Heart right ventricle (tissue), 16 donors: ENCODE results near the gene OR1N2. TPM values are rescaled to one million over a fixed set of nuclear protein-coding genes. Genes with fewer than 3 reads are reported as not detected.
"Not testable (repeated sequence)": the region's sequence is repeated elsewhere in the genome, so short reads cannot be mapped to it uniquely, and the experiment has no call there.

ENCODE experiments used
- ATAC-seq, 8 donors: fragments of 200-7000 bp; cut with Tn5 transposase; one replicate each; pipeline ENCODE4 v1.9.1; 2020; ENCODE audit warnings: mild to moderate bottlenecking in 8 of 8, moderate library complexity in 8 of 8, moderate number of reproducible peaks in 1 of 8
- DNase-seq, 2 donors: peaks; one replicate each; pipeline ENCODE4 v3.0.0-alpha.2; 2020
- H3K27ac ChIP-seq, 10 donors: fragments of 200-600 bp; sonication (generic) in 2 of 10; one replicate each; pipeline versions ENCODE4 v1.5.0 to v1.8.0; 2020 to 2022; ENCODE audit warnings: mild to moderate bottlenecking in 3 of 10
- H3K27me3 ChIP-seq, 7 donors: fragments of 200-600 bp; one replicate each; pipeline ENCODE4 v1.8.0; 2021 to 2022; ENCODE audit warnings: mild to moderate bottlenecking in 2 of 7
- H3K36me3 ChIP-seq, 9 donors: fragments of 200-600 bp; sonication (generic) in 1 of 9; one replicate each; pipeline versions ENCODE4 v1.5.0 to v1.8.0; 2020 to 2022; ENCODE audit warnings: mild to moderate bottlenecking in 2 of 9
- H3K4me1 ChIP-seq, 9 donors: fragments of 200-600 bp; sonication (generic) in 1 of 9; one replicate each; pipeline versions ENCODE4 v1.5.0 to v1.8.0; 2020 to 2022; ENCODE audit warnings: mild to moderate bottlenecking in 4 of 9
- H3K4me3 ChIP-seq, 10 donors: fragments of 200-600 bp; sonication (generic) in 2 of 10; one replicate each; pipeline versions ENCODE4 v1.5.0 to v1.8.0; 2020 to 2022; ENCODE audit warnings: mild to moderate bottlenecking in 7 of 10, moderate library complexity in 2 of 10
- H3K9me3 ChIP-seq, 11 donors: fragments of 200-600 bp in 10 of 11; sonication (generic) in 2 of 11; one replicate each; pipeline versions ENCODE4 v1.5.0 to v1.8.0; 2013 to 2022; ENCODE audit warnings: mild to moderate bottlenecking in 2 of 11, control low read depth in 1 of 11, moderate library complexity in 1 of 11
- CTCF ChIP-seq, 9 donors: fragments of 200-600 bp; sonication (generic) in 2 of 9; IDR thresholded peaks; one replicate each; pipeline versions ENCODE4 v1.5.0 to v1.8.0; 2021 to 2022; ENCODE audit warnings: antibody characterized with exemption in 9 of 9, mild to moderate bottlenecking in 5 of 9, moderate library complexity in 1 of 9
- WGBS, 2 donors: extraction: QIAGEN DNeasy Blood & Tissue Kit; methylation state at CpG; one replicate each; pipeline ENCODE4 v1.1.7; 2013; ENCODE audit warnings: inconsistent platforms in 1 of 2; 5-methylcytosine and 5-hydroxymethylcytosine counted together
- intact Hi-C, 10 donors: fragments of 100-400 bp; cut with DNase I; formaldehyde crosslinking; loops; one replicate each; pipeline versions ENCODE4 v1.11.1 to v1.14.2; 2022
- polyA plus RNA-seq, 2 donors: library from polyadenylated mRNA; stranded (reverse); fragments of 200-250 nt; gene quantifications; one replicate each; pipeline ENCODE4 v1.2.3, GENCODE V29; 2013
- total RNA-seq, 10 donors: library from RNA; stranded (reverse); fragmentation: NEBNext Ultra II Directional in 3 of 10; extraction: Animal tissue kit (Norgen Biotek cat#: 25700) in 3 of 10; gene quantifications; one replicate each; pipeline versions ENCODE4 v1.2.1 to v1.2.4, GENCODE V29; 2021 to 2023
- donor health status: Arrhythmogenic right ventricular cardiomyopathy.
- donor health status: ischemic (EF 13 %, LVEDD 7.1; RV severe dilation, severe dysfunction).
- donor health status: healthy with polysubstance abuse.
- donor health status: DM: no; HTN: yes; CAD: no.
- donor health status: DM: no; HTN: no; CAD: no.
- donor health status: ischemic (EF 25% LVEDD 6.9; RV normal size, moderate dysfunction).
- donor health status: ischemic (EF 25% LVEDD 5.7; RV mildly dilated, moderate dysfunction).
- donor health status: healthy.
- donor health status: DM: yes; HTN: yes; CAD: no.
- donor health status: Ischemic cardiomyopathy.
- donor health status: ischemic (EF 35%, LVEDD 5.7; RV mildly dilated, moderate dysfunction).
- donor health status: nonischemic (EF 11% LVEDD 7.7; RV severe dilation, severe dysfunction).
- donor health status: DM: yes; HTN: yes; CAD: no.
- donor health status: PGD.
- donor health status: ischemic (EF 29% LVEDD 5.4; RV normal size, mild dysfunction).
- donor health status: nonischemic (EF 23%, LVEDD 6.1; RV moderate dilation, normal function).

OR1N2 gene
- total and polyA plus RNA-seq, 12 donors, result not detected

GRCh38 chr9:122579874-122580273 is 27.0 kb downstream of the OR1N2 start:
- H3K36me3 ChIP-seq, result no peaks in the 10 kb centered on the region
- H3K4me3 ChIP-seq, result no peak overlapping the region
- H3K27ac ChIP-seq, result no peak overlapping the region
- intact Hi-C loops, result no loop called here
- TF ChIP-seq CTCF (IDR thresholded peaks at IDR 0.05), result no peak
- WGBS, 2 donors, result 65% methylated on average over 5 of the region's 5 CpGs
- H3K9me3 ChIP-seq, result peaks cover 0 to 15% (median 8%) of the 10 kb centered on the region in 11 donors
- H3K4me1 ChIP-seq, result no peaks in the 10 kb centered on the region
- no peak for ATAC-seq
- H3K27me3 ChIP-seq, result no peaks in the 10 kb centered on the region
- DNase-seq, result no peak

GRCh38 chr9:122580360-122580759 is 27.4 kb downstream of the OR1N2 start:
- H3K27me3 ChIP-seq, result no peaks in the 10 kb centered on the region
- DNase-seq (no peak), ATAC-seq (no peak)
- TF ChIP-seq CTCF (IDR thresholded peaks at IDR 0.05), result no peak
- intact Hi-C loops, result no loop called here
- 80 to 82% methylated on average over 3 of the region's 3 CpGs for WGBS, 2 donors
- H3K4me1 ChIP-seq, result no peaks in the 10 kb centered on the region
- H3K4me3 ChIP-seq, result no peak overlapping the region
- H3K36me3 ChIP-seq, result no peaks in the 10 kb centered on the region
- no peak overlapping the region for H3K27ac ChIP-seq
- H3K9me3 ChIP-seq, result peaks cover 0 to 10% (median 3%) of the 10 kb centered on the region in 11 donors

GRCh38 chr9:122583284-122583683 is 30.4 kb downstream of the OR1N2 start, which contains the start of gene OR1L8:
Gene OR1L8 (minus strand): TSS chr9:122583384. CDS start chr9:122568477, 14,907 bp downstream.
- H3K27me3 ChIP-seq, H3K4me3 ChIP-seq, H3K9me3 ChIP-seq, H3K4me1 ChIP-seq, ATAC-seq, intact Hi-C loops, H3K27ac ChIP-seq, H3K36me3 ChIP-seq, DNase-seq: not testable (repeated sequence)
- 86 to 90% methylated on average over 8 of the region's 8 CpGs for WGBS, 2 donors

Other genes starting within 250 kb of the OR1N2 start
- 10 to 100 TPM in 1 of 10 donors, 1 to 10 TPM in 9; 1.1 to 15.6 (median 4.0) TPM for gene PTGS1, start 182.1 kb upstream of the OR1N2 start, total RNA-seq
- 1 to 10 TPM in 1 of 2 donors, under 1 TPM in 1; 0.95 to 2.9 TPM for gene PTGS1, start 182.1 kb upstream of the OR1N2 start, polyA plus RNA-seq
- gene OR1J1, start 75.2 kb upstream of the OR1N2 start, total RNA-seq, result not detected
- not detected for gene OR1J1, start 75.2 kb upstream of the OR1N2 start, polyA plus RNA-seq
- gene OR1J2, start 42.3 kb upstream of the OR1N2 start, total RNA-seq, result under 1 TPM in 1 of 10 donors, not detected in 9; 0.30 TPM
- not detected for gene OR1J2, start 42.3 kb upstream of the OR1N2 start, polyA plus RNA-seq
- not detected for gene OR1J4, start 34.0 kb upstream of the OR1N2 start, total RNA-seq
- gene OR1J4, start 34.0 kb upstream of the OR1N2 start, polyA plus RNA-seq, result not detected
- gene OR1N1, start 25.8 kb upstream of the OR1N2 start, total RNA-seq, result not detected
- not detected for gene OR1N1, start 25.8 kb upstream of the OR1N2 start, polyA plus RNA-seq
- gene OR1L8, start 30.3 kb downstream of the OR1N2 start, total RNA-seq, result under 1 TPM in 1 of 10 donors, not detected in 9; 0.45 TPM
- under 1 TPM in 1 of 2 donors, not detected in 1; 0.04 TPM for gene OR1L8, start 30.3 kb downstream of the OR1N2 start, polyA plus RNA-seq
- not detected for gene OR1Q1, start 61.6 kb downstream of the OR1N2 start, total RNA-seq
- gene OR1Q1, start 61.6 kb downstream of the OR1N2 start, polyA plus RNA-seq, result not detected
- gene OR1B1, start 104.5 kb downstream of the OR1N2 start, total RNA-seq, result not detected
- not detected for gene OR1B1, start 104.5 kb downstream of the OR1N2 start, polyA plus RNA-seq
- gene OR1L1, start 108.6 kb downstream of the OR1N2 start, total RNA-seq, result not detected
- gene OR1L1, start 108.6 kb downstream of the OR1N2 start, polyA plus RNA-seq, result not detected
- not detected for gene OR1L3, start 122.0 kb downstream of the OR1N2 start, total RNA-seq
- not detected for gene OR1L3, start 122.0 kb downstream of the OR1N2 start, polyA plus RNA-seq
- gene OR1L4, start 170.9 kb downstream of the OR1N2 start, total RNA-seq, result not detected
- not detected for gene OR1L4, start 170.9 kb downstream of the OR1N2 start, polyA plus RNA-seq
- not detected for gene OR1L6, start 189.2 kb downstream of the OR1N2 start, total RNA-seq
- gene OR1L6, start 189.2 kb downstream of the OR1N2 start, polyA plus RNA-seq, result not detected
- gene OR5C1, start 235.8 kb downstream of the OR1N2 start, total RNA-seq, result not detected
- not detected for gene OR5C1, start 235.8 kb downstream of the OR1N2 start, polyA plus RNA-seq
- not detected for gene OR1K1, start 247.0 kb downstream of the OR1N2 start, total RNA-seq
- gene OR1K1, start 247.0 kb downstream of the OR1N2 start, polyA plus RNA-seq, result not detected